HL-60 (cell line): ENCODE results near the gene FREM3.

Experiments used
- CTCF ChIP-seq: IDR thresholded peaks from one replicate; pipeline ENCODE4 v1.5.1; 2011; ENCODE audit warnings: low read length, control low read depth, inconsistent platforms; ENCODE audit not compliant: insufficient read depth
- POLR2AphosphoS5 ChIP-seq: IDR thresholded peaks from 2 replicates; pipeline ENCODE4 v1.6.1; 2012; ENCODE audit warnings: low read depth
- TF ChIP-seq, protein P1 (sequence below): IDR thresholded peaks from 2 replicates; pipeline ENCODE4 v1.6.1; 2012; ENCODE audit warnings: low read depth; ENCODE audit not compliant: insufficient replicate concordance

- TF ChIP-seq, protein P1, sequence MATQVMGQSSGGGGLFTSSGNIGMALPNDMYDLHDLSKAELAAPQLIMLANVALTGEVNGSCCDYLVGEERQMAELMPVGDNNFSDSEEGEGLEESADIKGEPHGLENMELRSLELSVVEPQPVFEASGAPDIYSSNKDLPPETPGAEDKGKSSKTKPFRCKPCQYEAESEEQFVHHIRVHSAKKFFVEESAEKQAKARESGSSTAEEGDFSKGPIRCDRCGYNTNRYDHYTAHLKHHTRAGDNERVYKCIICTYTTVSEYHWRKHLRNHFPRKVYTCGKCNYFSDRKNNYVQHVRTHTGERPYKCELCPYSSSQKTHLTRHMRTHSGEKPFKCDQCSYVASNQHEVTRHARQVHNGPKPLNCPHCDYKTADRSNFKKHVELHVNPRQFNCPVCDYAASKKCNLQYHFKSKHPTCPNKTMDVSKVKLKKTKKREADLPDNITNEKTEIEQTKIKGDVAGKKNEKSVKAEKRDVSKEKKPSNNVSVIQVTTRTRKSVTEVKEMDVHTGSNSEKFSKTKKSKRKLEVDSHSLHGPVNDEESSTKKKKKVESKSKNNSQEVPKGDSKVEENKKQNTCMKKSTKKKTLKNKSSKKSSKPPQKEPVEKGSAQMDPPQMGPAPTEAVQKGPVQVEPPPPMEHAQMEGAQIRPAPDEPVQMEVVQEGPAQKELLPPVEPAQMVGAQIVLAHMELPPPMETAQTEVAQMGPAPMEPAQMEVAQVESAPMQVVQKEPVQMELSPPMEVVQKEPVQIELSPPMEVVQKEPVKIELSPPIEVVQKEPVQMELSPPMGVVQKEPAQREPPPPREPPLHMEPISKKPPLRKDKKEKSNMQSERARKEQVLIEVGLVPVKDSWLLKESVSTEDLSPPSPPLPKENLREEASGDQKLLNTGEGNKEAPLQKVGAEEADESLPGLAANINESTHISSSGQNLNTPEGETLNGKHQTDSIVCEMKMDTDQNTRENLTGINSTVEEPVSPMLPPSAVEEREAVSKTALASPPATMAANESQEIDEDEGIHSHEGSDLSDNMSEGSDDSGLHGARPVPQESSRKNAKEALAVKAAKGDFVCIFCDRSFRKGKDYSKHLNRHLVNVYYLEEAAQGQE, result no peak
- no peak for TF ChIP-seq POLR2AphosphoS5
- TF ChIP-seq CTCF, result no peak
These were observed 65.7 kb downstream of the FREM3 start for GRCh38 chr4:143634763-143635162.
